ENCODE measurements around the gene MED27.

The MED27 gene

GRCh38 chr9:131884222-131884621 is 195.4 kb downstream of the MED27 start:
- Histone ChIP-seq H3K4me1 (peaks cover 34% of the 10 kb centered on the region), H3K4me3 (ENCODE audit: low read depth, low read length) (no peak overlapping the region), H3K9me3 (no peaks in the 10 kb centered on the region), H3K27me3 (no peaks in the 10 kb centered on the region), H3K36me3 (no peaks in the 10 kb centered on the region; the same call in 1 of the 2 replicates)
- no peak for DNase-seq
- no peak for TF ChIP-seq CTCF (IDR thresholded peaks at IDR 0.05; ENCODE audit: low read depth, low read length)

GRCh38 chr9:131880833-131881583 is 198.7 kb downstream of the MED27 start:
- Histone ChIP-seq H3K36me3 (no peaks in the 10 kb centered on the region; the same call in 1 of the 2 replicates), H3K27me3 (no peaks in the 10 kb centered on the region), H3K9me3 (no peaks in the 10 kb centered on the region), H3K4me3 (ENCODE audit: low read depth, low read length) (no peak overlapping the region), H3K4me1 (peaks cover 7% of the 10 kb centered on the region)
- DNase-seq: no peak
- no peak for TF ChIP-seq CTCF (IDR thresholded peaks at IDR 0.05; ENCODE audit: low read depth, low read length)

GRCh38 chr9:131879911-131880290 is 199.8 kb downstream of the MED27 start:
- Histone ChIP-seq H3K4me3 (ENCODE audit: low read depth, low read length) (no peak overlapping the region), H3K27me3 (no peaks in the 10 kb centered on the region), H3K4me1 (no peaks in the 10 kb centered on the region; the same call in 1 of the 2 replicates), H3K36me3 (no peaks in the 10 kb centered on the region; the same call in 1 of the 2 replicates), H3K9me3 (no peaks in the 10 kb centered on the region)
- no peak for TF ChIP-seq CTCF (IDR thresholded peaks at IDR 0.05; ENCODE audit: low read depth, low read length)
- no peak for DNase-seq

GRCh38 chr9:131879181-131879910 is 200.3 kb downstream of the MED27 start:
- TF ChIP-seq CTCF (IDR thresholded peaks at IDR 0.05; ENCODE audit: low read depth, low read length): no peak
- Histone ChIP-seq H3K9me3 (no peaks in the 10 kb centered on the region), H3K4me3 (ENCODE audit: low read depth, low read length) (no peak overlapping the region), H3K27me3 (no peaks in the 10 kb centered on the region), H3K4me1 (no peaks in the 10 kb centered on the region; the same call in 1 of the 2 replicates), H3K36me3 (no peaks in the 10 kb centered on the region; the same call in 1 of the 2 replicates)
- DNase-seq: no peak

GRCh38 chr9:131876486-131876885 is 203.2 kb downstream of the MED27 start:
- no peaks in the 10 kb centered on the region for H3K36me3 ChIP-seq
- H3K9me3 ChIP-seq: no peaks in the 10 kb centered on the region
- H3K27me3 ChIP-seq: no peaks in the 10 kb centered on the region
- TF ChIP-seq CTCF (IDR thresholded peaks at IDR 0.05; ENCODE audit: low read depth, low read length): no peak
- DNase-seq: no peak
- H3K4me3 ChIP-seq (ENCODE audit: low read depth, low read length): no peak overlapping the region
- no peaks in the 10 kb centered on the region for H3K4me1 ChIP-seq

Data from BE2C (cell line).